SW480 (cell line): ENCODE results near the gene DST.
"Not testable (repeated sequence)": the region's sequence is repeated elsewhere in the genome, so short reads cannot be mapped to it uniquely, and the experiment has no call there.

Experiments
- DNase-seq: peaks from one replicate; pipeline ENCODE4 v3.0.0-alpha.2; 2016; ENCODE audit warnings: low spot score

The DST gene

DNA sequence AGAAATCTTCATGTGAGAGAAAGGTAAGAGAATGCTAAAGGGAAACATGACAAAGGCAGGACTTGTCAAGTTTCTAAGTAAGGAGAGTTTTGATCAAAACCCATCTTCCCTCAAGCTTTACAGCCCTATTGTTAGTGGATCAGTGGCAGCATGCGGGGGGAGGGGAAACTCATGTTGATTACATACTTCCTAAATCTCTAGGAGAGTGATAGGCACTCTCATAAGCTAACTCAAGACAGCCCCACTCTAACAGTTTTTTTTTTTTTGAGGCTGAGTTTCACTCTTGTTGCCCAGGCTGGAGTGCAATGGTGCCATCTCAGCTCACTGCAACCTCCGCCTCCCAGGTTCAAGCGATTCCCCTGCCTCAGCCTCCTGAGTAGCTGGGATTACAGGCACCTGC is 18.6 kb upstream of the DST start:
- DNase-seq, result not testable (repeated sequence)

DNA sequence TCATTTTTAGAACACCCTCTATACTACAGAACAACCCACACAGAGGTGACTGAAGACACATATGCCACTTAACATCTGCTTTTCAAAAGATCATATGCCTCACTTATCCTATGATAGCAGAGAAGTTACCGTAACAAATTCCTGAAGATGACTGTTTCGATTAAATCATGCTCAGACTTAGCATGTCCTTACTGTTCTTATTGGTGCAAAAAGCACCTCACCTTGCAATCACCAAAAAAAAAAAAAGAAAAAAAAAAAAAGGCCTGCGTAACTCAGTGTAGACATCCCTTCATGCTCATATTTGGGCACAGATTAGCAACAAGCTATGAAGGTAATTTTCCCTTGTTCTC is 17.7 kb upstream of the DST start:
- DNase-seq, result no peak

DNA sequence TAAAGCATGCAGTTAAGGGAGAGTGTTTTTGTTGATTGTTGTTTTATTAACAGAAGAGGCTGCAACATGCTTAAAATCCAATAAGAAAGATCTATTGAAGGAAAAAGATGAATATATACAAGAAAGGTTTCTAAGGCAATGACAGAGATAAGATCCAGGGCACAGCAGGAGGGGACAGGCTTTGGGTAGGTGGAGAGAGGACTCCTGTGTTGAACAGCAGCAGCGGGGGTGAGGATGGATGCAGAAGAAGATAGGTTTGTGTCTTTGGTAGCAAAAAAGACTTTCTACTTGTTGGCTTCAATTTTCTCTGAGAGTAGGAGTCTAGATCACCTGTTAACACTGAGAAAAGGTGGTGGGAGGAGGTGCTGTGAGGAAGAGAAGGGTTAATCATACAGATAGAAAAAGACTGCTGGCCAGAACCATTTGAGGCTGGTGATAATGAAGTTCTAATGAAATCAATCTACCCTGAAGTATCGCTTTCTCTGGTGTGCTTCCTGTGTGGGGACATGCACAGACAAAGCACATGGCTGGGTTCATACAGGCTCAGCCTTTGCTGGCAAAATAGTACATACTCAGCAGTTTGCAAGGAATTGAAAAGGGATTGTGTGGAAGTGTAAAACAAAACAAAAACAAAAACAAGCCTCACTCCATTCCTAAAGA is 17.2 kb upstream of the DST start:
- no peak for DNase-seq

DNA sequence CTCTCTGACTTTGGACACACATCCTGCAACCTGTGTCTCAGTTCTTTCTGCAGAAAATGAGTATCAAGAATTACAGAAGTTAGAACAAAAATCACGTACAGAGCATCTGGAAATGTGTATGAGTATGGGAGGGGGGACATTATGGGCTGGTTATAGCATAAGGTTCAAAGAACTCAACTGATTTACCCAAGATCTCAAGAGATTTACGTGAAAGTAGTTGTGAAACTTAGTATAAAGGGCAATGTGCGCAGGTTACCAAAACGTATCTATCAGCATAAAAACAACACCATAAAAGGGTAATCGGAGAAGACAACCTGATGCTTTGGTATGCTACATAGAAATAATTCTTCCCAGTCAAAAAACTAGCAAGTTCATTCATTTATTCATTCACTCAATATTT is 15.6 kb upstream of the DST start:
- DNase-seq, result no peak

DNA sequence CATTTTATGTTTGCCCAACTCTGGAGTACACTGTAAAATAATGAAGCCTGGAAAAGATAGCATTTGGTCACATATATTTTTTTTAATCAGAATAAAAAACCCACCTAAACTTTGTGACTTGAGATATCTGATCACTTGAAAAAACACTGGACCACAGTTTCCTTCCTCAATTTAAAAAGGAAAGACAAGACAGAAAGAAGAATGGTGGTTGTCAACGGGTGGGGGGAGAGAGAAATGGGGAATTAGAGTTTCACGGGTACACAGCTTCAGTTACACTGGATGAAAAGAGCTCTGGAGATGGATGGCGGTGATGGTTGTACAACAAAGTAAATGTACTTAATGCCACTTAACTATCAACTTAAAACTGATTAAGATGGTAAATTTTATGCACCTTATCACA is 14.7 kb upstream of the DST start:
- no peak for DNase-seq

DNA sequence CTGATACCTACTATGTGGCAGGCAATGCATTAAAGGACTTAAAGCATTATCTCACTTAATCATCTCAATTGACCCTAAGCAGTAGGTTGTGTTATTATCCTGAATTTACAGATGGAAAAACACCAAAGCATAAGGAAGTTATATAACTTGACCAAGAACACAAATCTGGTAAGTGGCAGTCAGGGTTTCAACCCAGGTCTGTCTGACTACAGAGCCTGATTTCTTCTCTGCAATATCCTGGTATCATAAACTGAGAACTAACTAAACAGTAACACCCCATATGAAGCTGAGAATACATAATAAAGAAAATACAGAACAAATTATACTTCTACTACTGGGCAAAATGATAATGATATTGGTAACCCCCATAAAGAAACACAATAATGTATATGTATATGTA is 13.8 kb upstream of the DST start:
- no peak for DNase-seq

DNA sequence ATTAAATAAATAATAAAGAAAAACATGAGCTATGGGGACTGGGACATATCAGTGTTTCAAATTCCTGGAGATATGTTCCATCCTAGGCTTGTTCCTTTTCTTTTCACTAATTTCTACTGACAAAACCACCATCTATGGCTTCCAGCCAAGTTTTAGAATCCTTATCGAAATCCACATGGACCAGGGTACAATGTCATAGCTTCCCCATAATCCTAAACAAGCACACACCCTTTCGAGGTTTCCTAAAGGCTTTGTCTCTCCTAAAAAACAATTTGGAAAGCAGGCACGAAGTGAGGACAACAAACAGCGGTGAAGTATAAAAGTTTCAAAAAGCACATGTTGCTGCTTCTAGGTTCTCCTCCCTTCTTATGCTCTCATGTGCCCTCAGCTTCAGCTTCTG is 13.3 kb upstream of the DST start:
- DNase-seq, result no peak

DNA sequence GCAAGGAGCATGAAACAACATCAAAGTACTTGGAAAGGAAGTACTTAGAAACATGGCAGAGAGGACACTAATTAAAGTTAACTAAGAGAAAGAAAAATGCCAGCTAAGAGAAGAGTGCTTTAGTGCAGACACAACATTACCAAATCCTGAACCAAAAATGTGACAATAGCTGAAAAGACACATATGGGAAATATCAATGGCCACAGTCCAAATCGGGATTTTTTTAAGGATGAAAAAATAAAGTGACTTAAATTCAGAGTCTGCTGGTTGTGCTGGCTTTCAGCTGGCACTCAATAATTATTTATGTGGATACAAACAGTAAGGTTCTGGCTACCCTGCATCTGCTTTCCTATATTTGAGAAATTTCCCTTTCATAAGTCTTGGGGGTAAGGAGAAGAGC is 12.6 kb upstream of the DST start:
- DNase-seq, result no peak

DNA sequence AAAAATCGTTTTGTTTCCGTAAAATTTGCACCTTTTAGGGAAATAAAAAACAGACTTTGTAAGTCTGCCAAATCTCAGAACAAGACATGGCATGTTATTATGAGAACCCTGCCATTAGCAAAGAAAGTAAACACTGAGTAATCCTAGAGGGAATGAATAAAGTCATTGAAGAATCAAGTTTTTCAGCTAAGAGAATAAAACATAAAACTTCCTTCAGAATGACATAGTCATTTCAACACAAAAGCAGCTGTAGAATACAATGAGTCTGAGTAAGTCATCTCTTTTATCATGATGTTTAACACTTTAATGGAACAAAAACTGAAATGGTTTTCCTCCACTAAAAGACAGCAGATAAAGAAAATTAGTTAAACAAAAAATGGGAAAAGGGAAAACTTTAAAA is 10.3 kb upstream of the DST start:
- DNase-seq, result no peak

DNA sequence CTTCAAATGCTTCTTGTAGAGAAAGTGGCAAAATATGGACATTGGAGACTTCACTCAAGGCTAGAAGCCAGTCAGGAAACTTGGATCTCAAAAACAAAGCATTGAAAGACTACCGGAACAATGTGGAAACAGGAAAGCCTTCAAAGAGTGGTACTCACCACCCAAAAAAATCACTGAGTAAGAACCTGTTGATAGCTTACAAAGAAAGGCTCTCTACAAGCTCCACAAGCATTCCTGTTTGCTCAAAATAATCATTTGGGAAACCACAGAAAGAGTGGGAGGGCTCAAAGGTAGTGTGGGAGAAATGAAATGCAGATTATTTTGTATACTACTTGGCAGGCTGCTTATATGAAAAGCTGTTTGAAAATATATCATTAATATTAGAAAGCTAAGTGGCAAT is 9.5 kb upstream of the DST start:
- DNase-seq, result no peak

DNA sequence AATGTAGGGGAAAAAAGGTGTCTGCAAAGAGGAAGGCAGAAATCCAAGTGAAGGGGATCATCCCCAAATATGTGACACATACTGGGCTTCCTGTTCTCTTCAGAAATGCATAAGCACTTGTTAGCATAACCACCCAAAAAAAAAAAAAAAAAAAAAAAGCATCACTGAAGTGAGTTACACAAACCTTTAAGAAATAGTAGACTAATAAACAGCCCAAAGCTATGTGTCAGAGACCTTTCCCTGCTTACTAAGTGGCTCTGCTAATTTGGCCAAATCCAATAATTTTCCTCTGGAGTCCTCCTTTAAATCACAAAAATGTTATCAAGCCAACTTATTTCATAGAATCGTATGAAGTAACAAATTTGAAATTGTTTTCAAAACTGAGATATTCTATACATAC is 7.5 kb upstream of the DST start:
- DNase-seq, result no peak

DNA sequence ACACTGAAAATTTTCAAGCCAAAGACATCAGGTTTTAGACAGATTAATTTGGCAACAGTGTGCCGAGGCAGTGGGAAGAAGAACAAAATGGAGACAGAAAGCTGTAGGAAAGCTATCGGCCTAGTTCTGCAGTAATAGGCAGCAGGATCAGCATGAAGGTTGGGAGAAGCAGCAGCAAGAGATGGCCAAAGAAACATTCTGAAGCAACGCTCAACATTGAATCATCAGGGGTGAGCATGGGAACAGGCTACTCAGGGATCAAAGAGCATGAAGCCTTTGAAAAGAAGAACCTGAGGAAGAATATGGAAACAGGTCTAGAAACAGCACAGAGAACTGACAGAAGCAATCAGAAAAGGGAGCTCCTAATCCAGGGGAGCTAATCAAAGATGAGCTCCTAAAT is 7.1 kb upstream of the DST start:
- DNase-seq, result no peak

DNA sequence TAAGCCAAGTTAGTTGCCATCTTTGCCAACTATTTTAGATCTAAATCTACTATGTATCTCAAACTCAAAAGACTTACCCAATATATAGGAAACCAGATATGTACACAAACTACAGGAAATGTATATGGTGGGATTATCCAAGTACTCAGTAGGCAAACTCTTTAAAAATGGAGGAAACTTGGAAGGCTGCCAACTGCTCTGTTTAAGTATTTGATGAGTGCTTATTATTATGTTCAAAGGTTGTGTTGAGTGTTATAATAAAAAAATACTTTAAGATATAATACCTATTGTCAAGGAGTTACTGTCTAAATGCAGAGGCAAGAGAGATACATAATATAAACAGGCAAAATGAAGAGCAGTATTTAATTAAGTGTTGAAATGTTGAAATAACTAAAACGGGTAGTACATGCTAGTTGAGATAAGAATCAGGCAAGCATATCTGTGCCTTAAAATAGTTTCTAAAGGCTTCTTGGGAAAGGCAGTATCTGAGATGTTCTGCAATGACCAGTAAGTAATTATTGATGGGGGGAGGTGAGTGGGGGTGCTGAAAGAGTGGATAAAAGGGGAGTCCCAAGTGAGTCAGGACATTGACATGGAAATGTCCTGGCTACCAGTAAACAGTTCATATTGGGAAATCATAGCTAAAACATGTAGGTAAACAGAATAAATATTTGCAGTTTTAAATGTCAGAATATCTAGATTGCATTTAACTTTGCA is 6.5 kb upstream of the DST start:
- DNase-seq, result no peak

DNA sequence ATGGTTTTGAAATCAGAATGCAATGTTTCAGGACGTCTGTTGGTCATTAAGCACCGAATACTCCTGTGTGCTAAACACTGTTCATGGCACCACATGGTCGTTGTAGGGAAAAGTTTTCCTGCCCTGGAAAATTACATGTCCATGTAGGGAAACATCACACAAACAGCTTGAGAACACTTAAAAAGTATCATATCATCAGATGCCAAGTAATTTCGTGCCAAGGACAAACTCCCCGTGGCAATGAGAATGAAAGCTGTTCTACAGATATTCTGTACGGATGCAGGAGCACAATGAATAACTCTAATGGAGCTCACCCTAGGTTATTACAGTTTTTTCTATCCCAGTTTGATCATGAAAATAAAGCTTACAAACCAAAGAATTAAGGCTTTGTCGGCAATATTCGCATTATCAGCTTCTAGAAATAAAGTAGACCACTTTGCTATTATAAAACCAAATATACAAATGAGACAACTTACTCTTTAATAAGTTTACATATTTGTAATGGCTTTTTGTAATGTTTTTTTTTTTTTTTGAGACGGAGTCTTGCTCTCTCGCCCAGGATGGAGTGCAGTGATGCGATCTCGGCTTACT is 4.6 kb upstream of the DST start:
- no peak for DNase-seq

DNA sequence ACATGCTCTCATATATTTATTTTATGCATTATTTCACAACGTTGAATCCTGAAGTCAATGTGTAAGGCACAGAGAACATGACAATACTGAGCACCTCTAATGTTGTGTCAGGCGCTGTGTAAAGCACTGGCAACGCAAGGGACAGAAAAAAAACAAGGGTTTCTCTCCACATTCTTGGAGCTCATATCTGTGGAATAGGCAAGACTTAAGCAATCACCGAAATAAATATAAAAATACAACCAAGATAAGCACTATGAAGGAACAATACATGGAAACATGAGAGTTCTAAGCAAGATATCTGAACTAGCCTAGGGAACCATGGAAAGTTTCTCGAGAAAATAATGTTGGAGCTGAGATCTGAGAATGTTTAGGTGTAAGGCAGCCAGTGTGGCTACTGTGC is 1.7 kb upstream of the DST start:
- DNase-seq, result no peak

DNA sequence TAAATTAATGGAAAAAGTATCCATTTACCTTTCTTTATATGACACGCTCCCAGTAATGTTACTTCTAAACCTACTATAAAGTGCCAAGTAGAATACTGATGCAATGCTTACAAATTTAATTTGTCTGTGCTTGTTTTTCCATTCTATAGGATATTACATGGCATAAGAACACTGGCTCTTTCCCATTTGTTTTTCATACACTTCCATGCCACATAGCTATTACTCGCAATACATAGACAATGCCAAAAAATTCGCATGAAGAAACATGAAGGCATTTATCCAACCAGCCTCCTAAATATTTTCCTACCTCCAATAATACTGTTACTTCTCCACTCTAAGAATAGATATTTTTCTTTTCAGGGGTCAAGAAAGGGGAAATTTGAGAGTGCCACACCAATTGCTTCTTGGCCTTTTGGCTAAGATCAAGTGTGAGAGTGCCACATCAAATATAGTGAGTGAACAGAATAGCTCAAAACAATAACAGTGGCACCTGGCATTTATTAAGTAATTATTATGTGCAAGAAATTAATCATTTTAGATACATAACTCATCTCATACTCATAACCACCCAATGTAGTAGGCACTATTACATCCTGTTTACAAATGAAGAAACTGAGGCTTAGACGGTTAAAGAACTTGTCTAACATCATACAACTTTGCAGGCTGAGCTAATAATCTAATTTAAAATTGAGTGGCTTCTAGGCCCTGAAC is 845 bp upstream of the DST start:
- no peak for DNase-seq

DNA sequence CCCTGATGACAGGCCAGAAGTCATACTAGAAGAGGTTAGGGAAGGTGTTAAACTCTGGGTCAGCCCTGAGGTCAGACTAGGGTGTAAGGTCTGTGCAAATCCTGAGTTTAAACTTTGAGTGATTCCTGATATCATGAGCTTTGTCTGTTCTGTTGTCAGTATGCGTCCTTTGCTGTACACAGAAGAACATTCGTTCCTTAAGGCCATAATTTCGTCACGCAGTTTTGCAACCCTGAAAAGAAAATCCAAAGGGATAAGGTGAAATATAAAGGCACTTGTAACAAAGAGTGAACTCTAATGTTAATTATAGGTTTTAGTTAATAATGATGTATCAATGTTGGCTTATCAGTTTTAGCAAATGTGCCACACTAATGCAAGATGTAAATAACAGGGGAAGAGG is 2.3 kb downstream of the DST start:
- DNase-seq, result no peak

DNA sequence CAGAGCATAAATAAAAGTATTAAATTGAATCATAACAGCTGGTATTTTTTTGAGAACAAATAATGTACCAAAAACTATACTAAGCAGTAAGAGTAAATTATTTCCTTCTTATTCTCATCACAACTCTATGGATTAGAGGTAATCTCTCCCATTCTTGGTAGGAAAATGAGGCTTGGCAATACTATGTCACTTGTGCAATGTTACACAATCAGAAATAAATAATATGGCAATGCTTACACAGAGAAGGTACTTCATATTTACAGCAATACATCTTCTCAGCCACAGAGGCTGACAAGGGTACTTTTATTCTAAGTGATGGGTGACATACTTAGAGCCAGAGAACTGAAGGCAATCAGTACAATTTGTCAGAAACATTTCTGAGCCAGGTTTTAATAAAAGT is 3.9 kb downstream of the DST start:
- DNase-seq, result no peak

DNA sequence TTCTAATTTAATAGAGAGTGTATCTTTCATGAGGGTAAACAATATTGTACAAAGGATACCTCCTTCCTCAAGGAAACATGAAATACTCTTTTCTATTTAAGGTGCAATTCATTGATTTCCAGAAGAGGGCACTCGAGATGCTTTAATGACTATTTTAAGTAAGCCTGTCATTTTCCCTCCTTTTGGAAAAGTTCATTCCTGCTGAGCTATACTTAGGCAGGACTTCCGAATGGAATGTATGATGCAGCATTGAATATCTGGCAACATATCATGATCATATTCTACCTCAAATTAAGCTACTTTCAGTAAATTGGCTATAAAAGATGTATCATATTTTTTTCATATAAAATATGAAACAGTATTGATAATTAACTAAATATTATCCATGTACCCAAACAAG is 5.0 kb downstream of the DST start:
- DNase-seq, result peak; percentile 52

DNA sequence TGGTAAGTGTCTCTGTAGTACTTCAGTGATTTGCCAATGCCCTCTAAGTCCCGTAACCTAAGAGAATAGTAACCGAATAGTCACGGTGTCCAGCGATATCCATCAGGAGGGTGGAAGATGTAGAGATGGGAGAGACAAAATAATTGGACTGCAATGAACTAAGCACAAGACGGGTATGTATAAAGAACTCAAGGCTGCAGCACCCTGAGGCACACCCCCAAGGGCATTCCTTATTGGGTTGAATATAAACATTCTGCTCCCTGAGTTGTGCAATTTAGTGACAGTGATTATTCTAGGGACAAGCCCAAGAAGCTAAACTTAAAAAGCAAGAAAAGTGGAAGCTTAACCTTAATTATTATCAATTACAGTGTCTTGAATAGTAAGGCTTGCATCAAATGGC is 14.6 kb downstream of the DST start:
- no peak for DNase-seq

DNA sequence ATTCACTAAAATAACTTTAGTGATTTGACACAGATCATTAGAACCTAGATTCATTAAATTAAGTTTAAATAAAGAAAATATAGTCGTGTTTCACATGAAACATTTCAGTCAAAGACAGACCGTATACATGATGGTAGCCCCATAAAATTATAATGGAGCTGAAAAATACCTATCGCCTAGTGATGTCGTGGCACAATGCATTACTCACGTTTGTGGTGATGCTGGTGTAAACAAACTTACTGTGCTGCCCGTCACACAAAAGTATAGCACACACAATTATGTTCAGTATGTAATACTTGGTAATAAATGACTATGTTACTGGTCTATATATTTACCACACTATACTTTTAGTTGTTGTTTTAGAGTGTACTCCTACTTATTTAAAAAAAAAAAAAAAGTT is 17.3 kb downstream of the DST start:
- DNase-seq, result no peak

DNA sequence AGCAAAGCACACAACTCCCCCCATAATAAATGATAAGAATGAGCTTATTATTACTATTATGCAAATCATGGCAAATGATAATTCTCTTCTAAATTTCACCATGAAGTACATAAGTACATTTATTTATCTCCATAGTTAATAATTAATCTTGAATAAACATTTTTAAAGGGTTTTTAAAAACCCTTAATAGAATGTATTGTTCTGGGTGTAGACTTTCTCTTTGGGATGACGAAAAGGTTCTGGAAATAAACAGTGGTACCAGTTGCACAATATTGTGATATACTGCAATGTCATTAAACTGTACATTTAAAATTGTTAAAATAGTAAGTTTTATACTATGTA is 18.0 kb downstream of the DST start:
- no peak for DNase-seq

DNA sequence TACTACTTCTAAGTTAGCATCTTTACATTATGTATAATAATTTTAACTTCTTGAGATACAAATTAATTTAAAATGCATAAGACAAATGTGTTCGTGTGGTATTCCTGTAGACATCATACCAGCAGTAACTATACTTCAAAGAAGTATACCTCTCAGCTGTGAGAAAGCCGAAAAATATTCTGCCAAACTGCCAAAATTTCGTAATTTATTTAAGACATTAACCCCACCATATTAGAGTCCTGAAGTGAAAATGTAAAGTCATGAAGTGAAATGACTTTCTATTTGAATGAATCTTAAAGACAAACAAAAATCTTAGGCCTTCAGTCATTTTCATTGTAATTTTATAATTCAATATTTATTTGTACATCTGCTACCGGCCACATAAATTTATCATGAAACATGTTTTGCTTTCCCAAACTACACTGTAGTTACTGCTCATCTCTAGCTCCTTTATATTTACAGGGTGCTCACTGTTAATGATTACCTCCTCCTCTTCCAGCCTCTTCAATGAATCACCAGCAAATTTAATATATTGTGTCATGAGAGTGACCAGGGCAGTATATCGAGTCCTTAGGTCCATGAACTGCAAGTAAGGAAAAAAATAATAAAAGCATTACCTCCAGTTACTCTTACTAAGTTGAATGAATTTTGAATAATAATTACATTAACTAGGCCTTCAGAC is 18.5 kb downstream of the DST start:
- DNase-seq, result peak; percentile 32
